Loucy (cell line): ENCODE results near the gene STAT5B.
"Not testable (repeated sequence)": the region's sequence is repeated elsewhere in the genome, so short reads cannot be mapped to it uniquely, and the experiment has no call there.

Experiments
- CTCF ChIP-seq: fragments of 200-600 bp; sonication (generic); conservative IDR thresholded peaks from 2 replicates; pipeline ENCODE4 v1.5.1; 2014; ENCODE audit warnings: mild to moderate bottlenecking, antibody characterized with exemption, low read length
- EZH2phosphoT487 ChIP-seq: fragments of 200-600 bp; IDR thresholded peaks from 2 replicates; pipeline ENCODE4 v1.6.1; 2018; ENCODE audit warnings: antibody characterized with exemption, mild to moderate bottlenecking, moderate library complexity, borderline replicate concordance

DNA sequence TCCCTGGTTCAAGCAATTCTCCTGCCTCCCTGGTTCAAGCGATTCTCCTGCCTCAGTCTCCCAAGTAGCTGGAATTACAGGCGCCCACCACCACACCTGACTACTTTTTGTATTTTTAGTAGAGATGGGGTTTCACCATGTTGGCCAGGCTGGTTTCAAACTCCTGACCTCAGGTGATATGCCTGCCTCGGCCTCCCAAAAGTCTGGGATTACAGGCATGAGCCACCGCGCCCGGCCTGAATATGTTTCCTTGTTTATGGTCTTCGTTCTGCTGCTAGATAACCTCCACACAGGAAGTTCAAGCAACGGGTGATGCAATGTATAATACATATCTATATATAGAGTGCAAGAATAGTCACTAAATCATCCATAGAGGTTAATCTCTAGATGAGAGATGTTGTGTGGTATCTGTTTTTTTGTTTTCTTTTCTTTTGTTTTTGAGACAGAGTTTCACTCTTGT, 70.0 kb downstream of the STAT5B start:
- not testable (repeated sequence) for TF ChIP-seq CTCF, EZH2phosphoT487
